NCI-H82 (cell line): ENCODE data around the gene RNF126.

ENCODE experiments used
- DNase-seq: peaks from one replicate; lab custom pipeline; 2025; lab: John Stamatoyannopoulos, UW

RNF126 gene

GRCh38 chr19:662207-662961 is 630 bp downstream of the RNF126 start:
- peak; percentile 55 for DNase-seq

- no peak for DNase-seq
Observed at GRCh38 chr19:661427-662196, 1.4 kb downstream of the RNF126 start.

- DNase-seq, result no peak
Observed at GRCh38 chr19:660793-661426, 2.1 kb downstream of the RNF126 start.

DNA sequence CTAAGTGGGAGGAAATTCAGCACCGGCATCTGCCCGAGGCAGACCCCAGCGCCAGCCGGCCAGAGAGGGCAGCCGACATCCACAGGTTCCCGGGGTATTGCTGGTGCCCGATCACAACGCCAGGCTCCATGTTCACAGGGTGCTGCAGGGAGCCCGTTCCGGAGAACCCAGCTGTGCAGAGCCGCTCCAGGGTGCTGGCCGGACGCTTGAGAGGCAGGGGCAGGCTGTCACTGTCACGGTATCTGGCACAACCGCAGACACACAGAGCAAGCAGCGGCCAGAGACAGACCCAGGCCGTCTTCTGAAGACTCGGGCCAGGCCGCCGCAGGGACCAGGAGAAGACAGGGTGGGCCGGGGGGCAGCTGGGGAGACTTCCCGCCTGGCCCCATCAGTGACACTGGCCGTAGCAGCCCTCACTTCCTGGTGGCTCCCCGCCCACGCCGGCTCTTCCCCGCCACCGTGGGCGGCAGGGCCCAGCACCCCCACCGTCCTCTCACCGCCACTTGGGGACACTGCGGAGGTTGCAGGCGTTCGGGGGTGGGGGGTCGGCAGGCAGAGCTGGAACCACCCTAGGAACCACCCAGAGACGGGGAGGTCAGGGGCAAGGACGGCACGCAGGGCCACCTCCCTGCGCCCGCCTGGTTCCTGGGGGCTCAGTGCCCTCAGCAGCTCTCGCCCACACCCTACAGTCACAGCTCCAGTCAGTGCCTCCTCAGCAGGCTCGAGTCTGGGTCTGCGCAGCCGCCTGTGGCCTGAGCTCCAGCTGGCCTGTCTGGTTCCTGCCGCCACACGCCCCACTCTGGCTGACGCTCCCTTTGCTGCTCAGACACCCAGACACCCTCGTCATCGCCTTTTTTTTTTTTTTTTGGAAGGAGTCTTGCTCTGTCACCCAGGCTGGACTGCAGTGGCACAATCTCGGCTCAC is 3.8 kb downstream of the RNF126 start:
- DNase-seq, result no peak

DNA sequence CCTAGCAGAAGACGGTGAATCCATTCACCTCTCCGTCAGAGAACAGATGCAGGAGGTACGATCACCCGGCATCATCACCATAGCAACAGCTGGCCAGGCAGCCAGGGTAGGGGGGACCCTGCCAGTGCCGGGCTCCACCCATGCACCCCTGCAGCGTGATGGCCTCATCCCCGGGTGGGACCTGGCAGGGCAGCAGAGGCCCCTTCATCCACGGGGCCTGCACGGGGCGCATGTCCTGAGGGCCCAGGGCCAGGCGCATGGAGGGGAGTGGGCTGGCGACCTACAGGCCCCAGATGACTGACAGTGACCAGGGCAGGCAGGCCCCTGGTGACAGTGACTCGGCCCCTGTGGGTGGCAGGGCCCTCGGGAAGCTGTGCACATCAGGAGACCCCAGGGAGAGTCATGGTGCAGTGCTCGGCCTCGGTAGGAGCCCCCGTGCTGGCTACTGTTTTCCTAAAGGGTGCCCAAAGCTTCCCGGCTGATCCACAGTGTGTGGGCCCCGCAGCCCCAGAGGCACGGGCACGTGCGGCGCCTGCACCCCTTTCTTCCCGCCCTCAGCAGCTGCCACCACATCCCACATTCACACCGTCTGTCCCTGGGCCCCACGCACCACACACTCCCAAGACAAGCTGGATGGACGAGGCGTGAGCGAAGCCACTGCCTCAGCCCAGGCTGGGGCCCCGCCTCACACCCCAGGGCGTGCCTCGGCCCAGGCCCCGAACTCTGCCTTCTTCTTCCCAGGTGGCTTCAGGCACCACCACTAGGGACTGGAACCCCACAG is 4.8 kb downstream of the RNF126 start:
- no peak for DNase-seq

- no peak for DNase-seq
Observed at GRCh38 chr19:657611-658010, 5.4 kb downstream of the RNF126 start.

GRCh38 chr19:656751-657559 is 6.1 kb downstream of the RNF126 start:
- no peak for DNase-seq

DNA sequence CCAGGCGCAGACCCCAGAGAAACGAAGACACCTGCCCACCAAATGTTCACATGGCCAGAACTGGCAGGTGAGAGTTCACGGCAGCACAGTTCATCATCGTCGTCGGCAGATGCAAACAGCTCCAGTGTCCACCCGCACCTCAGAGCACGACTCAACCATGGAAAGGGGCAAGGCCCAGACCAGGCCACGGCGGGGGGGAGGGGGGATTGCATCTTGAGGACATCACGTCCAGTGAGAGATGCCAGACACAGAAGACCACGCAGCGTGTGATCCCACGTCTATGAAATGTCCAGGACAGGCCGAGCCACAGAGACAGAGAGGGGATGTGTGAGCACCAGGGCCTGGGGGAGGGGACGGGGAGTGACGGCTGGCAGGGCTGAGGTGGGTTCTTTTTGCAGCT is 7.3 kb downstream of the RNF126 start:
- DNase-seq, result no peak

DNA sequence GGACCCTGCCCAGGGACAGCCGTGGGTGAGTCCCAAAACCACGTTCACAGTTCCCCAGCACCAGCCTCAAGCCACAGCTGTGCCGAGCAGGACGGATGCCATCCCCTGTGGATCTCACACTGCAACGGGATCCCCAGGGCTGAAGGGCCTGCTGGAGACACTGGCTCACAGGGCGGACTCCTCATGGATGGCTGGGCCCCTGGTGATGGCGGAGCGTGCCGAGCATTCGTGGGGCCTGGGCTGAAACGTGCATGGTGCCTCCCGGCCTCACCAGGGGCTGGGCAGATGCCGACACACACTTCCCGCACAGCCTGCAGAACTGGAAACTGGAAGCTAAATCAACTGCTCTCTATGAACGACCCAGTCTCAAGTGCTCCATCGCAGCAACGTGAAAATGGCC is 9.6 kb downstream of the RNF126 start:
- no peak for DNase-seq

GRCh38 chr19:652467-653389 is 10.3 kb downstream of the RNF126 start:
- no peak for DNase-seq

GRCh38 chr19:651991-652390 is 11.0 kb downstream of the RNF126 start:
- DNase-seq, result no peak

DNA sequence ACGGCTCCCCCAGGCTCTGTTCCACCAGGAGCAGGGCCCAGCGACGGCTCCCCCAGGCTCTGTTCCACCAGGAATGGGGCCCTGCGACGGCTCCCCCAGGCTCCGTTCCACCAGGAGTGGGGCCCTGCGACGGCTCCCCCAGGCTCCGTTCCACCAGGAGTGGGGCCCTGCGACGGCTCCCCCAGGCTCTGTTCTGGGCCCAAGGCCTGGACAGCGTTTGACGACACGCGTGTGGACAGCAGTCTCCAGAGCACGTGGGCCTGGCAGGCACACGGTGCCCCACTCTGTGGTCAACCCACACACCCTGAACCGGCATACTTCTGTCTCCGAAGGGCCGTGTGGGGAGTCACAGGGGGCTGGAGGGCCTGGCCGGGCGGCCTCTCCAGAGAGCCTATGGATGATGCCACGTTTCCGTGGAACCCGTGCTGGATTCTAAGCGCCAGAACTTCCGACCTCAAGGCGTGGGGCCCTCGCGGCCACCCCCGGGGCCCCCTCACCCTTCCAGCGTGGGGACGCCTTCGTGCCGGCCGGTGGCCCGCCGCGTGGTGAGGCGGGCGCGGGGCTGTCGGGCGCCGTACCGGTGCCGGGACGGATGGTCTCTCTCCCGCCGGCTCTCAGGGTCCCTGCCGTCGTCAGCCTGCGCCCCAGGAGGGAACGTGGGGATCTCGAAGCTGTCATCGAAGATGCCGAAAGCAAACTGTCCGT is 11.7 kb downstream of the RNF126 start:
- no peak for DNase-seq

DNA sequence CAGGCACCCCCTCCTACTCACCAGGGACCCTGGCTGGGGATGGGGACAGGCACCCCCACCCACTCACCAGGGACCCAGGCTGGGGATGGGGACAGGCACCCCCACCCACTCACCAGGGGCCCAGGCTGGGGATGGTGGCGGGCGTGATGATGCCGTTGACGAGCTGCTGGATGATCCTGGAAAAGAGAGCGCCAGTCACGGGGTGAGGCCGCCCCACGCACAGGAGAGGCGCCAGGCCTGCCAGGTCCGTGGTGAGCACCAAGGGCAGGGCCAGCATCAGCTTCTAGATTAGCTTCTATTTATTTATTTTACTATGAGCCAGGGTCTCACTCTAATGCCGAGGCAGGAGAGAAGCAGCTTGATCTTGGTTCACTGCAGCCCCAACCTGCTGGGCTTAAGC is 12.9 kb downstream of the RNF126 start:
- DNase-seq, result no peak

DNA sequence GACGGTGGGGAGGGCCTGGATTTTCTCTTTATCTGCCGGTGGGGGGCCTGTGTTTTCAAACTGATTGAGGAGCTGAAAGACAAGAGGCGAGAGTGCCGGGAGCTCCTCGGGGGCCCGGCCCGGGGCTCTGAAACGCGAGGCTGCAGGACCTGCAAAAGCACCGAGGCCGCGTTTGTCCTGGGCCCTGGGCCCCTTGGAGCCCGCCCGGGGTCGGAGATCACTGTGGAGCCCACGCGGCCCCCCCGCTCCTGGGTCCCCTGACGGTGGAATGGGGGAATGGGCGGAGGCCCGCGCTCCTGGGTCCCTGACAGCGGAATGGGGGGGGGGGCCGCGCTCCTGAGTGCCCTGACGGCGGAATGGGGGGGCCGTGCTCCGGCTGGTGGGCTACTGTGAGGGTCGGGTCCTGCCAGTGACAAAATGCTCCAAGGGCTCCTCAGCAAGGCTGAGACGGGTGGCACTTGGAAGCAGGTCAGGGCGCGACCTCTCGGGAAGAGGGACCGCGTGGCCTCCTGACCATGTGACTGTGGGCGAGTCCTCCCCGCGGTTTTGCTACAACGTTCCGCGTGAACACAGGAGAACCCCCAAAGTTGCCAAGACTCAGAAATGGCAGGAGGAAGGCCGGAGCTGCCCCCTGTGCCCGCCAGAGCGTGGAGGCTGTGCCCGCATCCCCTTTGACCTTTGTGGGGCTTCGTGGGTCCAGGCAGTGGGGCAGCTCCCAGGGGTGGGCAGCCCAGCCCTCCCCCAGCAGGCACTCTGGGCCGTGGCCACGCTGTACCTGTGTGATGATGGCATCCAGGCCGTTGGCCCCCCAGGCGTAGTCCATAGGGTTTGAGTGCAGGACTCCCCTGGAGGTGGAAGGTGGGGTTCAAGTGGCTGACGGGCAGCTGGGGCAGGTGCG is 13.9 kb downstream of the RNF126 start:
- no peak for DNase-seq

- no peak for DNase-seq
Observed at GRCh38 chr19:648305-648704, 14.7 kb downstream of the RNF126 start.

- no peak for DNase-seq
Observed at GRCh38 chr19:647566-648284, 15.3 kb downstream of the RNF126 start.
